C4-2B (cell line): ENCODE measurements around the gene PAQR9.

ENCODE experiments used
- CTCF ChIP-seq: fragments of 450-650 bp; conservative IDR thresholded peaks from 2 replicates; pipeline ENCODE4 v1.5.1; 2017; ENCODE audit warnings: mild to moderate bottlenecking
- ZFX ChIP-seq: fragments of 450-650 bp; IDR thresholded peaks from 2 replicates; pipeline ENCODE4 v1.6.1; 2017

GRCh38 chr3:142944342-142944741 lies 19.1 kb downstream of the PAQR9 start:
- TF ChIP-seq CTCF = no peak
- TF ChIP-seq ZFX = no peak
